ENCODE results near the gene DAZAP1. TPM values are rescaled to one million over a fixed set of nuclear protein-coding genes. Genes with fewer than 3 reads are reported as not detected.

DAZAP1 gene
- polyA plus RNA-seq, 1 of the 3 experiments (the other 2 are of a cell fraction), result 54.3 TPM

DNA sequence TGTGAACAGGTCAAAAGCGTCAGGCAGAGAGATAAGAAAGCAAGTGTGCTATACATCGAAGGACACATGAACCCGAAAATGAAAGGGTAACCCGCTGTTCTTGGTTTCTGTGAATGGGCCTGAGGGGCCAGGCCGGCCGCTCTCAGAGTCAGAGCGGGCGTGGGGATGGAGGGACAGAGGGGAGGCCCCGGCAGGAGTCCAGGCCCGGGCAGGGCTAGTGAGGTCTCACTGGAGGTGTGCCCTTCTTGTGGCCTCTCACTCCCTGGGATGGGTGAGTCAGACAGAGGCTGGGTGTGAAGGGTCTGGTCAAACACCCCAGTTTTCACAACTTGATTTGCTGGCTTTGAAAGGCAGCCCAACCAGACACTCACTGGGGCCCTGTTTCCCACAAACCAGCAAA is 41.1 kb upstream of the DAZAP1 start (continued):
- TF ChIP-seq FOSL2 (IDR thresholded peaks at IDR 0.05; ENCODE audit: borderline replicate concordance, low read depth) (no peak), TCF12 (IDR thresholded peaks at IDR 0.05) (no peak), RXRA (IDR thresholded peaks at IDR 0.05; ENCODE audit: borderline replicate concordance, low read depth) (no peak), EZH2phosphoT487 (IDR thresholded peaks at IDR 0.05; ENCODE audit: borderline replicate concordance, low read depth) (no peak), USF2 (IDR thresholded peaks at IDR 0.05; ENCODE audit: borderline replicate concordance, low read depth, low read length) (no peak), YY1 (IDR thresholded peaks at IDR 0.05; ENCODE audit: low read depth) (no peak)

DNA sequence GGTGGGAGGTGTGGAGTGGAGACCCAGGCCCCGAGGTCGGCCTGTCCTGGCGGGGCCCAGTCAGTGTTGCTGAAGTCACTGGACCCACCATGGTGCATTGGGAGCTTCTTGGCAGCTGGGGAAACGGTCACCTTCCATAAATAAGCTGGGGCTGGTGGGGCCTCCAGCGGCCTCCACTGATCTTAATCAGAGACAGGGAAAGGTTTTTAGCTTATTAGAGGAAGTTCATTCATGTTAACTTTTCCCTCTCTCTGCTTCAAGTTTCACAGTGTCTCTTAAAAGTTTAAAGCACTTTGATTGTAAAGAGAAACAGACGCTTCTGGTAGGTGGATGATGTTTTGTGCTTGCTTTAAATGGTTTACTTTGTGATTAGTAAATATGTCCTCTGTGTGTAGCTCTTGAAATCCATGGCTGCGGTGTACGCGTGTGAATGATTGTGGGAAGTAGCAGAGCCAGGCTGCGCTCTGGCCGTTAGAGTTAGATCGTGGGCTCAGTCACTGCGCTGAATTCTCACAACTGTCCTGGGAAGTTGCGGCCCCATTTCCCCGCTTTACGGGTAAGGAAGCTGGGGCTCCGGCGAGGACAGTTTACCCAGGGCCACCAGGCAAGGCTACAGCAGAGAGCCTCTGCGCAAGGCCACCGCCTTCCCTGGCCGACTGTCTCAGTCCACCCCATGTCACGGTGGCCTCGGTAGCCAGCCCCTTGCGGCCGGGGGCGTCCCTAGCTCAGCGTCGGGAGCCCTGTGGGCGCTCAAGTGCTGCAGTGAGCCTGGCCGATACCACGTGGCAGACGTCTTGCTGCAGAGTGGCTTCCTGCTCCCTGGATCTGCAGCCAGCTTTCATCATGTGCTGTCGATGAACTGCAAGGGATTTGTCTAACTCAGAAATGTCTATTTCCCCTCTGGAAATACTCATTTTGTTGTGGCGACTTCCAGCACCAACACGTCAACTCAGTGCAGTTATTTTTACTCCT is 40.2 kb upstream of the DAZAP1 start:
- H3K9me2 ChIP-seq, result no peaks in the 10 kb centered on the region
- ChIA-PET POLR2A (no interaction called here), CTCF (interaction anchor here (1.3 to 7.4 kb wide), 3 partner anchors 51 to 123 kb away, joined by 3 to 81 read pairs (median 6); no protein-coding TSS in a partner anchor)
- peaks cover 18% of the 10 kb centered on the region; the same call in 1 of the 2 replicates for H3K79me2 ChIP-seq (ENCODE audit: insufficient read depth)
- no peaks in the 10 kb centered on the region for H4K20me1 ChIP-seq (ENCODE audit: insufficient read depth)
- WGBS (ENCODE audit: low lambda C conversion rate), result 93% methylated on average over 28 of the region's 35 CpGs
- no peak overlapping the region for H3K27ac ChIP-seq (ENCODE audit: low read depth in 2 of 2, low read length in 1 of 2)
- peaks cover 0 to 5% of the 10 kb centered on the region in 2 experiments; a peak in 1 of 4 replicates for H3K4me1 ChIP-seq (ENCODE audit: control insufficient read depth in 1 of 2, insufficient read depth in 2 of 2, low read depth in 1 of 2, low read length in 1 of 2)
- H2AFZ ChIP-seq (ENCODE audit: low read depth), result no peak overlapping the region
- peaks cover 38 to 70% of the 10 kb centered on the region in 2 experiments for H3K36me3 ChIP-seq (replicated peaks in 1 of 2; ENCODE audit: control insufficient read depth in 1 of 2, insufficient read depth in 2 of 2, low read length in 1 of 2)
- no peaks in the 10 kb centered on the region for H3K27me3 ChIP-seq (ENCODE audit: insufficient read depth)
- TF ChIP-seq JUND (IDR thresholded peaks at IDR 0.05) (no peak), TEAD4 (IDR thresholded peaks at IDR 0.05; ENCODE audit: borderline replicate concordance, insufficient read depth) (no peak), GABPA (IDR thresholded peaks at IDR 0.05; ENCODE audit: low read depth) (no peak), NRF1 (IDR thresholded peaks at IDR 0.05; ENCODE audit: low read depth, low read length) (no peak), REST (IDR thresholded peaks at IDR 0.05; ENCODE audit: low read depth, low read length) (no peak), EP300 (IDR thresholded peaks at IDR 0.05; ENCODE audit: borderline replicate concordance in 1 of 2, low read depth in 1 of 2, low read length in 1 of 2) (no peak)
- TF ChIP-seq, protein P1, sequence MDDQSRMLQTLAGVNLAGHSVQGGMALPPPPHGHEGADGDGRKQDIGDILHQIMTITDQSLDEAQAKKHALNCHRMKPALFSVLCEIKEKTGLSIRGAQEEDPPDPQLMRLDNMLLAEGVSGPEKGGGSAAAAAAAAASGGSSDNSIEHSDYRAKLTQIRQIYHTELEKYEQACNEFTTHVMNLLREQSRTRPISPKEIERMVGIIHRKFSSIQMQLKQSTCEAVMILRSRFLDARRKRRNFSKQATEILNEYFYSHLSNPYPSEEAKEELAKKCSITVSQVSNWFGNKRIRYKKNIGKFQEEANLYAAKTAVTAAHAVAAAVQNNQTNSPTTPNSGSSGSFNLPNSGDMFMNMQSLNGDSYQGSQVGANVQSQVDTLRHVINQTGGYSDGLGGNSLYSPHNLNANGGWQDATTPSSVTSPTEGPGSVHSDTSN (IDR thresholded peaks at IDR 0.05), result no peak
- TF ChIP-seq, protein P2, sequence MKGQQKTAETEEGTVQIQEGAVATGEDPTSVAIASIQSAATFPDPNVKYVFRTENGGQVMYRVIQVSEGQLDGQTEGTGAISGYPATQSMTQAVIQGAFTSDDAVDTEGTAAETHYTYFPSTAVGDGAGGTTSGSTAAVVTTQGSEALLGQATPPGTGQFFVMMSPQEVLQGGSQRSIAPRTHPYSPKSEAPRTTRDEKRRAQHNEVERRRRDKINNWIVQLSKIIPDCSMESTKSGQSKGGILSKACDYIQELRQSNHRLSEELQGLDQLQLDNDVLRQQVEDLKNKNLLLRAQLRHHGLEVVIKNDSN (IDR thresholded peaks at IDR 0.05; ENCODE audit: borderline replicate concordance, low read depth), result no peak
- H3K9me3 ChIP-seq, result no peaks in the 10 kb centered on the region
- no peak overlapping the region for H3K4me3 ChIP-seq (ENCODE audit: low read depth in 2 of 2, low read length in 1 of 2)
- H3F3A ChIP-seq (replicated peaks; ENCODE audit: insufficient read depth), result peaks cover 7% of the 10 kb centered on the region
- no peak overlapping the region for H3K9ac ChIP-seq
- no peak overlapping the region for H3K4me2 ChIP-seq
- DNase-seq, result no peak

Data from SK-N-SH (cell line).